Adrenal gland (tissue), 12 donors: Measurements from ENCODE around the gene SMYD1. TPM values are rescaled to one million over a fixed set of nuclear protein-coding genes. Genes with fewer than 3 reads are reported as not detected.

ENCODE experiments used
- DNase-seq, 7 donors: peaks; one replicate each; pipeline ENCODE4 v3.0.0-alpha.2; 2019 to 2020
- H3K27ac ChIP-seq, 5 donors: fragments of 200-600 bp; sonication (generic) in 4 of 5; 1 replicate in 3 of 5; 2 replicates in 2 of 5; pipeline versions ENCODE4 v1.5.1 to v1.8.0; 2016 to 2020; ENCODE audit warnings: mild to moderate bottlenecking in 1 of 5
- H3K27me3 ChIP-seq: fragments of 200-600 bp; 2 replicates; pipeline ENCODE4 v1.8.0; 2021
- H3K36me3 ChIP-seq, 2 donors: fragments of 200-600 bp; replicated peaks in 1 of 2; 1 replicate in 1 of 2; 2 replicates in 1 of 2; pipeline versions ENCODE4 v1.5.1 to v1.8.0; 2018 to 2022
- H3K4me1 ChIP-seq, 2 donors: fragments of 200-600 bp; replicated peaks in 1 of 2; 1 replicate in 1 of 2; 2 replicates in 1 of 2; pipeline versions ENCODE4 v1.5.1 to v1.8.0; 2018 to 2021
- H3K4me3 ChIP-seq, 4 donors: fragments of 200-600 bp; sonication (generic) in 3 of 4; one replicate each; pipeline ENCODE4 v1.5.1; 2016 to 2018
- H3K9me3 ChIP-seq, 3 donors: fragments of 200-600 bp; sonication (generic) in 1 of 3; replicated peaks in 1 of 3; 1 replicate in 2 of 3; 2 replicates in 1 of 3; pipeline versions ENCODE4 v1.5.1 to v1.8.0; 2016 to 2021
- CTCF ChIP-seq, 6 experiments: fragments of 450-650 bp in 4 of 6; fragments of 200-600 bp in 2 of 6; sonication (generic) in 1 of 6; IDR thresholded peaks; 1 replicate in 5 of 6; 2 replicates in 1 of 6; pipeline versions ENCODE4 v1.5.1 to v1.8.0; 2016 to 2021; ENCODE audit warnings: antibody characterized with exemption in 6 of 6, mild to moderate bottlenecking in 2 of 6, moderate library complexity in 1 of 6
- POLR2A ChIP-seq, 2 donors: fragments of 450-650 bp; IDR thresholded peaks; one replicate each; pipeline ENCODE4 v1.6.1; 2017; ENCODE audit warnings: antibody characterized with exemption in 2 of 2, mild to moderate bottlenecking in 2 of 2, moderate library complexity in 1 of 2
- WGBS, 4 donors: extraction: QIAGEN DNeasy Blood & Tissue Kit in 2 of 4; methylation state at CpG; one replicate each; pipeline versions ENCODE4 v1.1.5 to v1.1.7; 2013 to 2017; 5-methylcytosine and 5-hydroxymethylcytosine counted together
- intact Hi-C, 2 donors: fragments of 100-400 bp; cut with DNase I; formaldehyde crosslinking; loops; one replicate each; pipeline versions ENCODE4 v1.14.1 to v1.15.0; 2022 to 2023
- polyA plus RNA-seq, 3 donors: library from polyadenylated mRNA; stranded (reverse); fragments of 200-250 nt in 2 of 3; fragments of 350-450 nt in 1 of 3; fragmentation: Illumina TruSeq in 1 of 3; extraction: RNeasy Lipid Tissue Mini Kit (QIAGEN cat#74804) in 1 of 3; gene quantifications; one replicate each; pipeline ENCODE4 v1.2.3, GENCODE V29; 2013 to 2014
- total RNA-seq, 9 donors: library from RNA; depleted of rRNA in 4 of 9; stranded (reverse); fragments of >200 nt in 4 of 9; fragments of 120-200 nt in 1 of 9; fragmentation: NEBNext Ultra II Directional in 1 of 9; extraction: Animal tissue kit (Norgen Biotek cat#: 25700) in 1 of 9; gene quantifications; one replicate each; pipeline versions ENCODE4 v1.1.0 to v1.2.4, GENCODE V29; 2013 to 2023
- donor health status: healthy with polysubstance abuse.
- donor health status: Bipolar disorder and iron deficiency.
- donor health status: DM: yes; HTN: yes; CAD: no.
- donor health status: DM: no; HTN: no; CAD: no.
- donor health status: DM: no; HTN: no; CAD: no.
- donor health status: DM: yes; HTN: yes; CAD: no.

Gene SMYD1
- total and polyA plus RNA-seq, 12 donors = under 0.01 to 0.34 (median 0.07) TPM; not detected in 8

- TF ChIP-seq CTCF (IDR thresholded peaks at IDR 0.05) (no peak), POLR2A (IDR thresholded peaks at IDR 0.05) (no peak)
- intact Hi-C loops = no loop called here
- Histone ChIP-seq H3K27ac (no peak overlapping the region), H3K9me3 (no peaks in the 10 kb centered on the region), H3K4me3 (no peak overlapping the region), H3K4me1 (no peaks in the 10 kb centered on the region), H3K36me3 (no peaks in the 10 kb centered on the region), H3K27me3 (no peaks in the 10 kb centered on the region)
- 68 to 79% (median 75%) methylated on average over 8 of the region's 8 CpGs for WGBS, 4 donors
- DNase-seq = no peak
These were observed 54.7 kb downstream of the SMYD1 start for GRCh38 chr2:88122141-88122884.

GRCh38 chr2:88123164-88123974, 55.7 kb downstream of the SMYD1 start:
- H3K4me1 ChIP-seq = no peaks in the 10 kb centered on the region
- no peaks in the 10 kb centered on the region for H3K9me3 ChIP-seq
- WGBS, 4 donors = 64 to 70% (median 65%) methylated on average over 5 of the region's 5 CpGs
- H3K36me3 ChIP-seq = no peaks in the 10 kb centered on the region
- DNase-seq = no peak
- TF ChIP-seq POLR2A (IDR thresholded peaks at IDR 0.05) (no peak), CTCF (IDR thresholded peaks at IDR 0.05) (no peak)
- no peak overlapping the region for H3K4me3 ChIP-seq
- H3K27me3 ChIP-seq = no peaks in the 10 kb centered on the region
- intact Hi-C loops = no loop called here
- H3K27ac ChIP-seq = no peak overlapping the region

- TF ChIP-seq POLR2A (IDR thresholded peaks at IDR 0.05) = no peak
- no peak for TF ChIP-seq CTCF (IDR thresholded peaks at IDR 0.05)
- WGBS, 4 donors = 84 to 89% (median 85%) methylated on average over 9 of the region's 9 CpGs
- peaks cover under 1% of the 10 kb centered on the region for H3K27me3 ChIP-seq
- H3K36me3 ChIP-seq = no peaks in the 10 kb centered on the region
- H3K4me3 ChIP-seq = no peak overlapping the region
- intact Hi-C loops = no loop called here
- H3K27ac ChIP-seq = no peak overlapping the region
- H3K9me3 ChIP-seq = no peaks in the 10 kb centered on the region
- no peaks in the 10 kb centered on the region for H3K4me1 ChIP-seq
- no peak for DNase-seq
These were observed 56.6 kb downstream of the SMYD1 start for GRCh38 chr2:88123975-88124917.
